Mucosa of descending colon (tissue), 3 donors: Measurements from ENCODE around the gene PAFAH2. TPM values are rescaled to one million over a fixed set of nuclear protein-coding genes. Genes with fewer than 3 reads are reported as not detected.

Experiments
- ATAC-seq: fragments of 200-7000 bp; cut with Tn5 transposase; one replicate; pipeline ENCODE4 v1.9.1; 2020; ENCODE audit warnings: mild to moderate bottlenecking, moderate library complexity
- DNase-seq, 3 donors: peaks; one replicate each; pipeline ENCODE4 v3.0.0-alpha.2; 2020
- H3K36me3 ChIP-seq: fragments of 200-600 bp; one replicate; pipeline ENCODE4 v1.8.0; 2021; ENCODE audit warnings: low read depth, mild to moderate bottlenecking
- H3K4me1 ChIP-seq: fragments of 200-600 bp; one replicate; pipeline ENCODE4 v1.8.0; 2021; ENCODE audit warnings: low read depth, mild to moderate bottlenecking
- H3K4me3 ChIP-seq: fragments of 200-600 bp; one replicate; pipeline ENCODE4 v1.8.0; 2021; ENCODE audit warnings: mild to moderate bottlenecking
- H3K9me3 ChIP-seq: fragments of 200-600 bp; one replicate; pipeline ENCODE4 v1.8.0; 2021; ENCODE audit warnings: mild to moderate bottlenecking
- CTCF ChIP-seq: fragments of 200-600 bp; IDR thresholded peaks from one replicate; pipeline ENCODE4 v1.8.0; 2022; ENCODE audit warnings: antibody characterized with exemption, mild to moderate bottlenecking
- intact Hi-C, 2 donors: fragments of 100-400 bp; cut with DNase I in 1 of 2; cut with micrococcal nuclease in 1 of 2; formaldehyde crosslinking; loops; one replicate each; pipeline versions ENCODE4 v1.11.0 to v1.11.1; 2022; cut with DNase I, micrococcal nuclease
- total RNA-seq, 3 donors: library from RNA; stranded (reverse); fragmentation: NEBNext Ultra II Directional in 2 of 3; extraction: Animal tissue kit (Norgen Biotek cat#: 25700) in 2 of 3; gene quantifications; one replicate each; pipeline versions ENCODE4 v1.2.1 to v1.2.4, GENCODE V29; 2021 to 2023
- donor health status: DM: no; HTN: no; CAD: no; lungs with moderate emphysema.
- donor health status: DM: no; HTN: no; CAD: no.
- donor health status: DM: no; HTN: yes; CAD: no.

The PAFAH2 gene
- total RNA-seq, 3 donors from 2014 or later, result 25.8 to 51.8 (median 38.0) TPM

- no peak for TF ChIP-seq CTCF
- DNase-seq, result no peak
- Histone ChIP-seq H3K4me3 (no peak overlapping the region), H3K4me1 (no peaks in the 10 kb centered on the region), H3K9me3 (no peaks in the 10 kb centered on the region), H3K36me3 (no peaks in the 10 kb centered on the region)
- intact Hi-C loops, result no loop called here
- no peak for ATAC-seq
Observed at GRCh38 chr1:26009796-26010447, 12.1 kb upstream of the PAFAH2 start.

GRCh38 chr1:26006710-26007109 is 8.8 kb upstream of the PAFAH2 start:
- DNase-seq (no peak), ATAC-seq (no peak)
- no peak overlapping the region for H3K4me3 ChIP-seq
- TF ChIP-seq CTCF, result no peak
- H3K4me1 ChIP-seq, result no peaks in the 10 kb centered on the region
- H3K36me3 ChIP-seq, result no peaks in the 10 kb centered on the region
- H3K9me3 ChIP-seq, result no peaks in the 10 kb centered on the region
- intact Hi-C loops, result no loop called here

GRCh38 chr1:26005434-26006105 is 7.7 kb upstream of the PAFAH2 start:
- no peaks in the 10 kb centered on the region for H3K9me3 ChIP-seq
- no peak for DNase-seq
- no peak for TF ChIP-seq CTCF
- no peaks in the 10 kb centered on the region for H3K36me3 ChIP-seq
- H3K4me1 ChIP-seq, result no peaks in the 10 kb centered on the region
- H3K4me3 ChIP-seq, result no peak overlapping the region
- no peak for ATAC-seq
- intact Hi-C loops, result no loop called here

GRCh38 chr1:26003756-26004155 is 5.9 kb upstream of the PAFAH2 start:
- H3K4me1 ChIP-seq, result no peaks in the 10 kb centered on the region
- H3K9me3 ChIP-seq, result no peaks in the 10 kb centered on the region
- no peak for TF ChIP-seq CTCF
- no peak for ATAC-seq
- DNase-seq, result no peak
- intact Hi-C loops, result no loop called here
- H3K4me3 ChIP-seq, result no peak overlapping the region
- H3K36me3 ChIP-seq, result no peaks in the 10 kb centered on the region

GRCh38 chr1:26003262-26003661 is 5.4 kb upstream of the PAFAH2 start:
- Histone ChIP-seq H3K4me3 (no peak overlapping the region), H3K4me1 (no peaks in the 10 kb centered on the region), H3K36me3 (no peaks in the 10 kb centered on the region), H3K9me3 (no peaks in the 10 kb centered on the region)
- no peak for TF ChIP-seq CTCF
- ATAC-seq, result no peak
- intact Hi-C loops, result no loop called here
- no peak for DNase-seq
